Astrocyte (in vitro differentiated cells and primary cell): ENCODE results near the gene ACTRT2. TPM values are rescaled to one million over a fixed set of nuclear protein-coding genes. Genes with fewer than 3 reads are reported as not detected.

Experiments
- DNase-seq: peaks from one replicate; pipeline ENCODE4 v3.0.0-alpha.2; 2010; ENCODE audit warnings: low read depth
- FAIRE-seq: peaks from 2 replicates; lab custom pipeline; 2011; peaks lifted over from hg19 to GRCh38; lab: Jason Lieb, UNC
- H2AFZ ChIP-seq: 2 replicates; pipeline ENCODE4 v1.6.0; 2012; ENCODE audit warnings: low read depth, low read length, inconsistent platforms
- H3K27ac ChIP-seq: 2 replicates; pipeline ENCODE4 v1.5.1; 2011; ENCODE audit warnings: low read depth, low read length, inconsistent platforms
- H3K27me3 ChIP-seq: 2 replicates; pipeline ENCODE4 v1.6.0; 2011; ENCODE audit warnings: low read length, inconsistent platforms; ENCODE audit not compliant: insufficient read depth
- H3K36me3 ChIP-seq: 2 replicates; pipeline ENCODE4 v1.5.1; 2011; ENCODE audit warnings: low read length, inconsistent platforms; ENCODE audit not compliant: insufficient read depth
- H3K4me1 ChIP-seq: 2 replicates; pipeline ENCODE4 v1.5.1; 2011; ENCODE audit warnings: low read length, inconsistent platforms; ENCODE audit not compliant: insufficient read depth
- H3K4me2 ChIP-seq: 2 replicates; pipeline ENCODE4 v1.6.0; 2012; ENCODE audit warnings: low read length, inconsistent platforms
- H3K4me3 ChIP-seq: 2 replicates; pipeline ENCODE4 v1.5.1; 2011; ENCODE audit warnings: low read depth, mild to moderate bottlenecking, low read length, inconsistent platforms; ENCODE audit not compliant: insufficient read depth
- H3K79me2 ChIP-seq: 2 replicates; pipeline ENCODE4 v1.6.0; 2012; ENCODE audit warnings: mild to moderate bottlenecking, low read length, inconsistent platforms; ENCODE audit not compliant: insufficient read depth
- H3K9ac ChIP-seq: 2 replicates; pipeline ENCODE4 v1.6.0; 2012; ENCODE audit warnings: mild to moderate bottlenecking, low read length, inconsistent platforms
- H3K9me3 ChIP-seq: 2 replicates; pipeline ENCODE4 v1.5.1; 2012; ENCODE audit warnings: low read depth, mild to moderate bottlenecking, low read length, inconsistent platforms; ENCODE audit not compliant: insufficient read depth
- H4K20me1 ChIP-seq: 2 replicates; pipeline ENCODE4 v1.6.0; 2012; ENCODE audit warnings: low read length, inconsistent platforms; ENCODE audit not compliant: insufficient read depth
- H3K27ac Mint-ChIP-seq: one replicate; pipeline ENCODE4 v1.8.0; 2021; ENCODE audit warnings: mild to moderate bottlenecking, mixed read lengths; ENCODE audit not compliant: unreplicated experiment
- H3K27me3 Mint-ChIP-seq: one replicate; pipeline ENCODE4 v1.8.0; 2021; ENCODE audit warnings: low read depth, mixed read lengths; ENCODE audit not compliant: unreplicated experiment
- H3K36me3 Mint-ChIP-seq: one replicate; pipeline ENCODE4 v1.8.0; 2021; ENCODE audit warnings: low read depth, mixed read lengths; ENCODE audit not compliant: unreplicated experiment
- H3K4me1 Mint-ChIP-seq: one replicate; pipeline ENCODE4 v1.8.0; 2021; ENCODE audit warnings: low read depth, mixed read lengths; ENCODE audit not compliant: unreplicated experiment
- H3K4me3 Mint-ChIP-seq: one replicate; pipeline ENCODE4 v1.8.0; 2021; ENCODE audit warnings: mild to moderate bottlenecking, moderate library complexity, mixed read lengths; ENCODE audit not compliant: unreplicated experiment
- H3K9me3 Mint-ChIP-seq: one replicate; pipeline ENCODE4 v1.8.0; 2021; ENCODE audit warnings: mild to moderate bottlenecking, mixed read lengths; ENCODE audit not compliant: unreplicated experiment
- EZH2 ChIP-seq: IDR thresholded peaks from 2 replicates; pipeline ENCODE4 v1.6.1; 2012; ENCODE audit warnings: mild to moderate bottlenecking, low read length, inconsistent platforms; ENCODE audit not compliant: insufficient read depth
- total RNA-seq: library from RNA; stranded (reverse); gene quantifications from 2 replicates; pipeline ENCODE4 v1.2.1, GENCODE V29; 2021
- TF ChIP-seq, protein P1 (sequence below): IDR thresholded peaks from 2 replicates; pipeline ENCODE4 v1.5.1; 2011; ENCODE audit warnings: low read depth, mild to moderate bottlenecking, inconsistent platforms, low read length, moderate library complexity; ENCODE audit not compliant: insufficient read depth

Gene ACTRT2
- total RNA-seq, 1 donor from 2014 or later = not detected

DNA sequence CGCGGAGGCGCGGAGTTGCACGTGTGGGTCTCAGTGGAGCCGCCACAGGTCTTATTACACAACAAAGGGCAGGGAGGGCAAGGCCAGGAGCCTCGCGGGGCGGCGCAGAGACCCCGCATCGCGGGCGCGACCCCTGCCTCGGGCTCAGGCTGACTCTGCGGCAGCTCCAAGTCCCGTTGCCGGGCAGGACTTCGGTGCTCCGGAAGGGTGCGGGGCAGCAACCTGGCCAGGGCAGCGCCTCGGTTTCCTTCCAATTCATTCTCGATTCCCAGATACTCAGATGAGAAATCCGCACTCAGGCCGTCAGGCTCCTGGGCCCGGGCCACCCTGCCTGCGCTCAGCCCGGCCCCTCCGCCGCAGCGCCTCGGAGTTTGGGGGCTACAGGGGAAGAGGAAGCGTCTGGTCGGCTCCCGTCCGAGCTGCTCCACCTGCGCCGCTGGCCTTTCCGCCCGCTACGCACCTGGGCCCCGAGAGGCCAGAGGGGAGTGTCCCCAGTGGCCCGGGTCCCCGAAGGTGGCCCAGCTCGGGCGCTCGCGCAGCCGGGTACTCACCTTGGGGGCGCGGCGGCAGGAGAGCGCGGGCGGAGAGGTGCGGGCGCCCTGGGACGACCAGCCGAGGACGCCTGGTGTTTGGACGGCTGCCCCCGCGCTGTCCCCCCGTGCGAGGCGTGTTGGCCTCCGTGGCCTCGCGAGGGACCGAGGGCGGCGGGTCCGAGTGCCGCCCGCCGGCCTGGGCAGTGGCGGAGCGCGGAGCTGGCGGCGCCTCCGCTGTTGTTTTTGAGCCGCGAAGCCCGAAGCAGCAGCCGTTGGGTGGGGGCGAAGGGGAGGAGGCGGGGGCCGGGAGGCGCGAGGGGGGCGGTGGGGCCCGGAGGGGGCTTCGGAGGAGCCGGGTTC is 46.6 kb downstream of the ACTRT2 start:
- H3K9me3 Mint-ChIP-seq = no peaks in the 10 kb centered on the region
- H3K4me1 Mint-ChIP-seq = no peaks in the 10 kb centered on the region
- no peaks in the 10 kb centered on the region for H3K9me3 ChIP-seq
- H3K27ac Mint-ChIP-seq = no peak overlapping the region
- H3K4me3 ChIP-seq = peak overlapping the region; percentile 33
- no peak for DNase-seq
- no peak overlapping the region for H3K4me3 Mint-ChIP-seq
- TF ChIP-seq EZH2 = peak; percentile 50
- TF ChIP-seq, protein P1, sequence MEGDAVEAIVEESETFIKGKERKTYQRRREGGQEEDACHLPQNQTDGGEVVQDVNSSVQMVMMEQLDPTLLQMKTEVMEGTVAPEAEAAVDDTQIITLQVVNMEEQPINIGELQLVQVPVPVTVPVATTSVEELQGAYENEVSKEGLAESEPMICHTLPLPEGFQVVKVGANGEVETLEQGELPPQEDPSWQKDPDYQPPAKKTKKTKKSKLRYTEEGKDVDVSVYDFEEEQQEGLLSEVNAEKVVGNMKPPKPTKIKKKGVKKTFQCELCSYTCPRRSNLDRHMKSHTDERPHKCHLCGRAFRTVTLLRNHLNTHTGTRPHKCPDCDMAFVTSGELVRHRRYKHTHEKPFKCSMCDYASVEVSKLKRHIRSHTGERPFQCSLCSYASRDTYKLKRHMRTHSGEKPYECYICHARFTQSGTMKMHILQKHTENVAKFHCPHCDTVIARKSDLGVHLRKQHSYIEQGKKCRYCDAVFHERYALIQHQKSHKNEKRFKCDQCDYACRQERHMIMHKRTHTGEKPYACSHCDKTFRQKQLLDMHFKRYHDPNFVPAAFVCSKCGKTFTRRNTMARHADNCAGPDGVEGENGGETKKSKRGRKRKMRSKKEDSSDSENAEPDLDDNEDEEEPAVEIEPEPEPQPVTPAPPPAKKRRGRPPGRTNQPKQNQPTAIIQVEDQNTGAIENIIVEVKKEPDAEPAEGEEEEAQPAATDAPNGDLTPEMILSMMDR = no peak
- peaks cover 15% of the 10 kb centered on the region for H3K27me3 ChIP-seq
- no peak overlapping the region for H3K27ac ChIP-seq
- H4K20me1 ChIP-seq = peaks cover 33% of the 10 kb centered on the region
- no peaks in the 10 kb centered on the region for H3K36me3 Mint-ChIP-seq
- no peaks in the 10 kb centered on the region for H3K36me3 ChIP-seq
- FAIRE-seq = no peak
- H2AFZ ChIP-seq = no peak overlapping the region
- no peak overlapping the region for H3K9ac ChIP-seq
- H3K4me2 ChIP-seq = peak overlapping the region; percentile 83
- peaks cover 20% of the 10 kb centered on the region for H3K4me1 ChIP-seq
- H3K79me2 ChIP-seq = peaks cover 35% of the 10 kb centered on the region
- H3K27me3 Mint-ChIP-seq = peaks cover 44% of the 10 kb centered on the region

DNA sequence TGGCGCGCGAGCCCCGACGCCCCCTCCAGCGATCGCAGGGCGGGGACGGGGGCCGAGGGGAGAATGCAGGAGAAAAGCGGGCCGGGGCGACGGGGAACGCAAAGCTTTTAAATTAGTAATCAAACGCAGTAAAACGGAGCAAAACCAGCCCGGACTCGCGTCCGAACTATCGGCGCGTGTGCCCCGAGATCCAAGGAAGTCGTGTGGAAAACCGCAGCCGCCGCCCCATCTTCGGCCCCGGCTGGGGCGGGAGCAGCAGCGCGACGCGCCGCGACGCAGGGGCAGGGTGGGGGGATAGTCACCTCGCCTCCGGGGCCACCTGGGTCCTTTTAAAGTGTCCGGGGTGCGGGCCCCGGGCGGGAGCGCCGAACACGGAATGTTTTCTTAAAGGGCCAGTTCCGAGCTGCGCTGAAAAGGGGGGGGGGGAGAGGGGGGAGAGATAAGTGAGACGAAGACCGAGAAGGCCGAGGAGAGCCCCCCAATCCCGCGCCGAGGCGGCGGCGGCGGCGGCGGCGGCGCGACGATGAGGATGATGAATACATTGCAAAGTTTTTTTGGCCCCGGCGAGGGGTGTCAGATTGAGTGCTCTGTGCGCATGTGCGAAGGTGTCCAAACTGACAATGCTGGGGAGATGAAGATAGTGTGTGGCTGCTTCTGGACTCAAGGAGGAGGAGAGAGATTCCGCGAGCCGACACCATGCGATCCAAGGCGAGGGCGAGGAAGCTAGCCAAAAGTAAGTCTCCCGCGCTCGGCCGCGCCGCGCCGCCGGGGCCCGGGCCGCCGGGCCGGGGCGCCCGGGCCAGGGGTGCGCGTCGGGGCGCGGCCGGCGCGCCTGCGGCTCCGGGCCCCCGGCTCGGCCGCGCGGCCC is 47.5 kb downstream of the ACTRT2 start, which contains the start of gene PRDM16:
Gene PRDM16 (plus strand): TSS at position 640 of the 868 bp plus-strand sequence. CDS start 57 bp downstream, at position 697.
- TF ChIP-seq, protein P1 = no peak
- peak; percentile 38 for TF ChIP-seq EZH2
- peaks cover 44% of the 10 kb centered on the region for H3K79me2 ChIP-seq
- H3K4me3 ChIP-seq = peak within 1 kb of the TSS; percentile 68
- H3K36me3 ChIP-seq = no peaks in the 10 kb centered on the region
- Mint-ChIP-seq H3K9me3 (no peaks in the 10 kb centered on the region), H3K4me3 (peak within 1 kb of the TSS; percentile 83), H3K36me3 (no peaks in the 10 kb centered on the region), H3K27ac (peak within 1 kb of the TSS; percentile 31), H3K4me1 (no peaks in the 10 kb centered on the region), H3K27me3 (peaks cover 47% of the 10 kb centered on the region)
- H2AFZ ChIP-seq = peak within 1 kb of the TSS; percentile 66
- FAIRE-seq (no peak), DNase-seq (peak; percentile 56)
- peak within 1 kb of the TSS; percentile 85 for H3K4me2 ChIP-seq
- H3K27ac ChIP-seq = peak within 1 kb of the TSS; percentile 68
- peaks cover 27% of the 10 kb centered on the region for H3K4me1 ChIP-seq
- H3K9ac ChIP-seq = peak within 1 kb of the TSS; percentile 80
- H4K20me1 ChIP-seq = peaks cover 33% of the 10 kb centered on the region
- no peaks in the 10 kb centered on the region for H3K9me3 ChIP-seq
- peaks cover 15% of the 10 kb centered on the region for H3K27me3 ChIP-seq
